Measurements from ENCODE around the gene SDF4.

DNA sequence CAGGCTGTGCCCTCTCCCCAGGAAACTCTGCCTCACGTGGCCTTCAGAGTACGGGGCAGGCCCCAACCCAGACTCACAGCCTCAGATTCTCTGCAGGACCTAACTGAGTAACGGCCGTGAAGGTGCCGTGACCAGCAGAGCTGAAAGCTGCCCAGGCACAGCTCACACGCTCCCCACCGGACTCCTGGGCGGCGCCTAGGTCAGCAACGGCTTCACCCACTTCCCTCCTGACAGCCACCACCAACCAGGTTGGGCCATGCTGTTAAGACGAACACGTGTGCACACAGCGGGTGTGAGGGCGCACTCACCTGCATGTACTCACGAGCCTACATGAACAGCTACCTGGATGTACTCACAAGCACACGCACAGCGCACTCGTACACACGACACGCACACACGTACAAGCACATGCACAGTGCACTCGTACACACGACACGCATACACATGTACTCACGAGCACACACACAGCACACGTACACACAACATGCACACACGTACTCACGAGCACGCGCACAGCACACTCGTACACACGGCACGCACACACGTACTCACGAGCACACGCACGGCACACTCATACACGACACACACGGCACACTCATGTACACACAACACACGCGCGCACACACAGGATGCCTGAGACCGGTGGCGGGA is 9.1 kb downstream of the SDF4 start:
- TF ChIP-seq, protein P1, sequence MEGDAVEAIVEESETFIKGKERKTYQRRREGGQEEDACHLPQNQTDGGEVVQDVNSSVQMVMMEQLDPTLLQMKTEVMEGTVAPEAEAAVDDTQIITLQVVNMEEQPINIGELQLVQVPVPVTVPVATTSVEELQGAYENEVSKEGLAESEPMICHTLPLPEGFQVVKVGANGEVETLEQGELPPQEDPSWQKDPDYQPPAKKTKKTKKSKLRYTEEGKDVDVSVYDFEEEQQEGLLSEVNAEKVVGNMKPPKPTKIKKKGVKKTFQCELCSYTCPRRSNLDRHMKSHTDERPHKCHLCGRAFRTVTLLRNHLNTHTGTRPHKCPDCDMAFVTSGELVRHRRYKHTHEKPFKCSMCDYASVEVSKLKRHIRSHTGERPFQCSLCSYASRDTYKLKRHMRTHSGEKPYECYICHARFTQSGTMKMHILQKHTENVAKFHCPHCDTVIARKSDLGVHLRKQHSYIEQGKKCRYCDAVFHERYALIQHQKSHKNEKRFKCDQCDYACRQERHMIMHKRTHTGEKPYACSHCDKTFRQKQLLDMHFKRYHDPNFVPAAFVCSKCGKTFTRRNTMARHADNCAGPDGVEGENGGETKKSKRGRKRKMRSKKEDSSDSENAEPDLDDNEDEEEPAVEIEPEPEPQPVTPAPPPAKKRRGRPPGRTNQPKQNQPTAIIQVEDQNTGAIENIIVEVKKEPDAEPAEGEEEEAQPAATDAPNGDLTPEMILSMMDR (IDR thresholded peaks at IDR 0.05; ENCODE audit: low read length), result no peak
- TF ChIP-seq EZH2 (IDR thresholded peaks at IDR 0.05; ENCODE audit: borderline replicate concordance, low read length), result no peak

Data from OCI-LY1 (cell line).